K562 (cell line): Measurements from ENCODE around the gene VPS37B. TPM values are rescaled to one million over a fixed set of nuclear protein-coding genes. Genes with fewer than 3 reads are reported as not detected.

Experiments used
- BRF1 ChIP-seq: IDR thresholded peaks from 3 replicates; pipeline ENCODE4 v1.6.1; 2011; ENCODE audit warnings: borderline replicate concordance, mild to moderate bottlenecking; ENCODE audit not compliant: insufficient read length; ENCODE audit errors: extremely low read depth
- EP300 ChIP-seq: IDR thresholded peaks from 2 replicates; pipeline ENCODE4 v1.6.1; 2012; ENCODE audit warnings: low read length, improper control_type of control experiment
- HMG20A ChIP-seq: fragments of 450-650 bp; formaldehyde crosslinking; conservative IDR thresholded peaks from 2 replicates; pipeline ENCODE4 v1.4.0; 2020; ENCODE audit warnings: mild to moderate bottlenecking, mixed read lengths
- HNRNPK ChIP-seq: fragments of 200-400 bp; formaldehyde crosslinking; IDR thresholded peaks from one replicate; pipeline ENCODE4 v1.6.1; 2018; ENCODE audit warnings: mild to moderate bottlenecking, low read depth, low read length; ENCODE audit not compliant: poor library complexity, severe bottlenecking
- HNRNPUL1 ChIP-seq: fragments of 200-400 bp; formaldehyde crosslinking; IDR thresholded peaks from 2 replicates; pipeline ENCODE4 v1.6.1; 2017; ENCODE audit warnings: low read length
- KLF6 ChIP-seq: fragments of 250-450 bp; sonication (Bioruptor Pico); IDR thresholded peaks from 2 replicates; pipeline ENCODE4 v1.4.0; 2020; ENCODE audit warnings: mild to moderate bottlenecking, moderate library complexity, borderline replicate concordance
- LARP7 ChIP-seq: fragments of 450-650 bp; IDR thresholded peaks from 2 replicates; pipeline ENCODE4 v1.6.1; 2016
- NCOA1 ChIP-seq: fragments of 450-650 bp; IDR thresholded peaks from 2 replicates; pipeline ENCODE4 v1.6.1; 2016; ENCODE audit warnings: low read depth
- NFRKB ChIP-seq: fragments of 450-650 bp; IDR thresholded peaks from 2 replicates; pipeline ENCODE4 v1.6.1; 2016; ENCODE audit warnings: low read depth
- POLR2AphosphoS5 ChIP-seq: IDR thresholded peaks from 2 replicates; pipeline ENCODE4 v1.6.1; 2011; ENCODE audit warnings: mild to moderate bottlenecking, low read depth, low read length, moderate library complexity; ENCODE audit not compliant: control insufficient read depth, insufficient read depth
- SAFB2 ChIP-seq: fragments of 200-400 bp; formaldehyde crosslinking; IDR thresholded peaks from 2 replicates; pipeline ENCODE4 v1.6.1; 2018; ENCODE audit warnings: borderline replicate concordance, low read length, low read depth, moderate library complexity; ENCODE audit not compliant: severe bottlenecking
- SMARCB1 ChIP-seq: IDR thresholded peaks from 2 replicates; pipeline ENCODE4 v1.6.1; 2011; ENCODE audit warnings: improper control_type of control experiment, low read depth; ENCODE audit not compliant: insufficient read length
- THRAP3 ChIP-seq: fragments of 450-650 bp; IDR thresholded peaks from 2 replicates; pipeline ENCODE4 v1.6.1; 2016; ENCODE audit warnings: mild to moderate bottlenecking, inconsistent platforms, borderline replicate concordance
- ZKSCAN3 ChIP-seq: fragments of 250-450 bp; sonication (Bioruptor Pico); IDR thresholded peaks from 2 replicates; pipeline ENCODE4 v1.4.0; 2020
- ZNF140 ChIP-seq: fragments of 250-450 bp; sonication (Bioruptor Pico); IDR thresholded peaks from 2 replicates; pipeline ENCODE4 v1.8.0; 2021; ENCODE audit warnings: moderate library complexity, mild to moderate bottlenecking, inconsistent platforms
- ZNF253 ChIP-seq: fragments of 250-450 bp; sonication (Bioruptor Pico); conservative IDR thresholded peaks from 2 replicates; pipeline ENCODE4 v1.6.1; 2021; ENCODE audit warnings: mild to moderate bottlenecking
- ZNF395 ChIP-seq: fragments of 200-800 bp; sonication (Bioruptor generic); IDR thresholded peaks from 2 replicates; pipeline ENCODE4 v1.6.1; 2017; ENCODE audit warnings: missing genetic modification characterization, missing compliant biosample characterization
- ZNF507 ChIP-seq: conservative IDR thresholded peaks from 2 replicates; pipeline ENCODE4 v1.6.1; 2017; ENCODE audit warnings: missing genetic modification characterization, missing compliant biosample characterization
- polyA plus RNA-seq, 8 experiments: library from polyadenylated mRNA; depleted of rRNA in 4 of 8; stranded (reverse) in 5 of 8; unstranded in 3 of 8; fragments of >200 nt; fragmentation: Nextera tagmentation in 2 of 8; fragmentation: Illumina TruSeq in 1 of 8; extraction: Ambion mirVana in 2 of 8; extraction: Trizol in 1 of 8; gene quantifications; 2 replicates each; pipeline versions ENCODE4 v1.2.1 to v1.2.3, GENCODE V29; 2011 to 2014; ENCODE audit warnings: inconsistent platforms in 1 of 8, missing spikeins in 1 of 8
- total RNA-seq, 7 experiments: library from RNA; depleted of rRNA in 6 of 7; stranded (reverse); fragments of >200 nt in 6 of 7; fragmentation: Illumina TruSeq in 2 of 7; extraction: Trizol in 2 of 7; gene quantifications; 2 replicates each; pipeline versions ENCODE4 v1.2.1 to v1.2.3, GENCODE V29; 2011 to 2021; ENCODE audit warnings: low replicate concordance in 1 of 7
- TF ChIP-seq, protein P1 (sequence below): fragments of 450-650 bp; formaldehyde crosslinking; IDR thresholded peaks from 2 replicates; pipeline ENCODE4 v1.4.0; 2020; ENCODE audit warnings: mild to moderate bottlenecking
- TF ChIP-seq, protein P2 (sequence below): fragments of 450-650 bp; IDR thresholded peaks from 2 replicates; pipeline ENCODE4 v1.6.1; 2018; ENCODE audit not compliant: partially characterized antibody
- TF ChIP-seq, protein P3 (sequence below): fragments of 450-650 bp; formaldehyde crosslinking; conservative IDR thresholded peaks from 2 replicates; pipeline ENCODE4 v1.4.0; 2022; ENCODE audit warnings: mild to moderate bottlenecking, missing genetic modification characterization

Gene VPS37B
- total and polyA plus RNA-seq, 9 of the 15 experiments (the other 6 are each of a cell fraction or from before 2014, with no cell fraction given), result 0.28 to 37.4 (median 17.9) TPM

GRCh38 chr12:122895704-122896636 is at the start of gene VPS37B (continued):
- TF ChIP-seq, protein P1, sequence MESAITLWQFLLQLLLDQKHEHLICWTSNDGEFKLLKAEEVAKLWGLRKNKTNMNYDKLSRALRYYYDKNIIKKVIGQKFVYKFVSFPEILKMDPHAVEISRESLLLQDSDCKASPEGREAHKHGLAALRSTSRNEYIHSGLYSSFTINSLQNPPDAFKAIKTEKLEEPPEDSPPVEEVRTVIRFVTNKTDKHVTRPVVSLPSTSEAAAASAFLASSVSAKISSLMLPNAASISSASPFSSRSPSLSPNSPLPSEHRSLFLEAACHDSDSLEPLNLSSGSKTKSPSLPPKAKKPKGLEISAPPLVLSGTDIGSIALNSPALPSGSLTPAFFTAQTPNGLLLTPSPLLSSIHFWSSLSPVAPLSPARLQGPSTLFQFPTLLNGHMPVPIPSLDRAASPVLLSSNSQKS (CRISPR knock-in tag), result no peak
- TF ChIP-seq HNRNPUL1, result no peak
- TF ChIP-seq, protein P2, sequence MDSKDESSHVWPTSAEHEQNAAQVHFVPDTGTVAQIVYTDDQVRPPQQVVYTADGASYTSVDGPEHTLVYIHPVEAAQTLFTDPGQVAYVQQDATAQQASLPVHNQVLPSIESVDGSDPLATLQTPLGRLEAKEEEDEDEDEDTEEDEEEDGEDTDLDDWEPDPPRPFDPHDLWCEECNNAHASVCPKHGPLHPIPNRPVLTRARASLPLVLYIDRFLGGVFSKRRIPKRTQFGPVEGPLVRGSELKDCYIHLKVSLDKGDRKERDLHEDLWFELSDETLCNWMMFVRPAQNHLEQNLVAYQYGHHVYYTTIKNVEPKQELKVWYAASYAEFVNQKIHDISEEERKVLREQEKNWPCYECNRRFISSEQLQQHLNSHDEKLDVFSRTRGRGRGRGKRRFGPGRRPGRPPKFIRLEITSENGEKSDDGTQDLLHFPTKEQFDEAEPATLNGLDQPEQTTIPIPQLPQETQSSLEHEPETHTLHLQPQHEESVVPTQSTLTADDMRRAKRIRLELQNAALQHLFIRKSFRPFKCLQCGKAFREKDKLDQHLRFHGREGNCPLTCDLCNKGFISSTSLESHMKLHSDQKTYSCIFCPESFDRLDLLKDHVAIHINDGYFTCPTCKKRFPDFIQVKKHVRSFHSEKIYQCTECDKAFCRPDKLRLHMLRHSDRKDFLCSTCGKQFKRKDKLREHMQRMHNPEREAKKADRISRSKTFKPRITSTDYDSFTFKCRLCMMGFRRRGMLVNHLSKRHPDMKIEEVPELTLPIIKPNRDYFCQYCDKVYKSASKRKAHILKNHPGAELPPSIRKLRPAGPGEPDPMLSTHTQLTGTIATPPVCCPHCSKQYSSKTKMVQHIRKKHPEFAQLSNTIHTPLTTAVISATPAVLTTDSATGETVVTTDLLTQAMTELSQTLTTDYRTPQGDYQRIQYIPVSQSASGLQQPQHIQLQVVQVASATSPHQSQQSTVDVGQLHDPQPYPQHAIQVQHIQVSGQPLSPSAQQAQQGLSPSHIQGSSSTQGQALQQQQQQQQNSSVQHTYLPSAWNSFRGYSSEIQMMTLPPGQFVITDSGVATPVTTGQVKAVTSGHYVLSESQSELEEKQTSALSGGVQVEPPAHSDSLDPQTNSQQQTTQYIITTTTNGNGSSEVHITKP, result peak; percentile 10
- TF ChIP-seq THRAP3, result 0 out of 2 replicates have a peak, but pooled peaks have one; percentile 61
- TF ChIP-seq BRF1, result no peak
- TF ChIP-seq ZNF140 (CRISPR knock-in tag), result no peak
- TF ChIP-seq, protein P3, sequence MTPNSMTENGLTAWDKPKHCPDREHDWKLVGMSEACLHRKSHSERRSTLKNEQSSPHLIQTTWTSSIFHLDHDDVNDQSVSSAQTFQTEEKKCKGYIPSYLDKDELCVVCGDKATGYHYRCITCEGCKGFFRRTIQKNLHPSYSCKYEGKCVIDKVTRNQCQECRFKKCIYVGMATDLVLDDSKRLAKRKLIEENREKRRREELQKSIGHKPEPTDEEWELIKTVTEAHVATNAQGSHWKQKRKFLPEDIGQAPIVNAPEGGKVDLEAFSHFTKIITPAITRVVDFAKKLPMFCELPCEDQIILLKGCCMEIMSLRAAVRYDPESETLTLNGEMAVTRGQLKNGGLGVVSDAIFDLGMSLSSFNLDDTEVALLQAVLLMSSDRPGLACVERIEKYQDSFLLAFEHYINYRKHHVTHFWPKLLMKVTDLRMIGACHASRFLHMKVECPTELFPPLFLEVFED (CRISPR knock-in tag), result no peak
- peak; percentile 91 for TF ChIP-seq POLR2AphosphoS5
- peak; percentile 48 for TF ChIP-seq EP300
- no peak for TF ChIP-seq NFRKB
- TF ChIP-seq SAFB2, result no peak
- TF ChIP-seq ZKSCAN3 (CRISPR knock-in tag), result no peak
- TF ChIP-seq LARP7, result no peak
- TF ChIP-seq ZNF253 (CRISPR knock-in tag), result no peak
- peak; percentile 99 for TF ChIP-seq NCOA1
- TF ChIP-seq SMARCB1, result no peak
- TF ChIP-seq KLF6 (CRISPR knock-in tag), result no peak
- TF ChIP-seq HNRNPK, result no peak
- no peak for TF ChIP-seq HMG20A (CRISPR knock-in tag)
- TF ChIP-seq ZNF507 (tag), result no peak
- no peak for TF ChIP-seq ZNF395 (CRISPR knock-in tag)
